Tibial nerve (tissue), 4 donors: ENCODE data around the gene CFAP65. TPM values are rescaled to one million over a fixed set of nuclear protein-coding genes. Genes with fewer than 3 reads are reported as not detected.

ENCODE experiments used
- DNase-seq, 2 donors: peaks; one replicate each; pipeline ENCODE4 v3.0.0-alpha.2; 2019; ENCODE audit warnings: low spot score in 2 of 2
- H3K27ac ChIP-seq, 4 donors: fragments of 200-600 bp; sonication (generic) in 3 of 4; one replicate each; pipeline ENCODE4 v1.5.1; 2017 to 2019; ENCODE audit warnings: mild to moderate bottlenecking in 1 of 4
- H3K27me3 ChIP-seq, 2 donors: fragments of 200-600 bp; sonication (generic) in 1 of 2; one replicate each; pipeline versions ENCODE4 v1.5.1 to v1.6.0; 2017 to 2019
- H3K36me3 ChIP-seq, 3 donors: fragments of 200-600 bp; sonication (generic); one replicate each; pipeline ENCODE4 v1.5.1; 2018 to 2019
- H3K4me1 ChIP-seq, 4 donors: fragments of 200-600 bp; sonication (generic) in 3 of 4; one replicate each; pipeline ENCODE4 v1.5.1; 2017 to 2019
- H3K4me3 ChIP-seq, 4 donors: fragments of 200-600 bp; sonication (generic) in 3 of 4; one replicate each; pipeline ENCODE4 v1.5.1; 2017 to 2019; ENCODE audit warnings: mild to moderate bottlenecking in 1 of 4, moderate library complexity in 1 of 4
- H3K9me3 ChIP-seq, 4 donors: fragments of 200-600 bp; sonication (generic) in 3 of 4; one replicate each; pipeline ENCODE4 v1.5.1; 2017 to 2019
- EP300 ChIP-seq, 2 donors: sonication (generic); formaldehyde crosslinking; IDR thresholded peaks; one replicate each; pipeline ENCODE4 v1.6.1; 2017; ENCODE audit warnings: antibody characterized with exemption in 2 of 2, mild to moderate bottlenecking in 1 of 2
- POLR2A ChIP-seq, 2 donors: fragments of 450-650 bp; IDR thresholded peaks; one replicate each; pipeline ENCODE4 v1.6.1; 2017; ENCODE audit warnings: antibody characterized with exemption in 2 of 2, mild to moderate bottlenecking in 2 of 2, moderate library complexity in 2 of 2
- WGBS, 2 donors: methylation state at CpG; one replicate each; pipeline ENCODE4 v1.1.5; 2018; 5-methylcytosine and 5-hydroxymethylcytosine counted together
- total RNA-seq, 4 donors: library from RNA; depleted of rRNA; stranded (reverse); fragments of >200 nt; gene quantifications; one replicate each; pipeline ENCODE4 v1.1.0, GENCODE V29; 2016
- TF ChIP-seq, protein P1 (sequence below), 5 experiments: fragments of 200-600 bp in 3 of 5; fragments of 450-650 bp in 2 of 5; sonication (generic) in 3 of 5; IDR thresholded peaks; one replicate each; pipeline ENCODE4 v1.5.1; 2016 to 2019; ENCODE audit warnings: antibody characterized with exemption in 5 of 5, mild to moderate bottlenecking in 3 of 5, moderate library complexity in 2 of 5

CFAP65 gene
- total RNA-seq, 4 donors from 2014 or later: not detected

DNA sequence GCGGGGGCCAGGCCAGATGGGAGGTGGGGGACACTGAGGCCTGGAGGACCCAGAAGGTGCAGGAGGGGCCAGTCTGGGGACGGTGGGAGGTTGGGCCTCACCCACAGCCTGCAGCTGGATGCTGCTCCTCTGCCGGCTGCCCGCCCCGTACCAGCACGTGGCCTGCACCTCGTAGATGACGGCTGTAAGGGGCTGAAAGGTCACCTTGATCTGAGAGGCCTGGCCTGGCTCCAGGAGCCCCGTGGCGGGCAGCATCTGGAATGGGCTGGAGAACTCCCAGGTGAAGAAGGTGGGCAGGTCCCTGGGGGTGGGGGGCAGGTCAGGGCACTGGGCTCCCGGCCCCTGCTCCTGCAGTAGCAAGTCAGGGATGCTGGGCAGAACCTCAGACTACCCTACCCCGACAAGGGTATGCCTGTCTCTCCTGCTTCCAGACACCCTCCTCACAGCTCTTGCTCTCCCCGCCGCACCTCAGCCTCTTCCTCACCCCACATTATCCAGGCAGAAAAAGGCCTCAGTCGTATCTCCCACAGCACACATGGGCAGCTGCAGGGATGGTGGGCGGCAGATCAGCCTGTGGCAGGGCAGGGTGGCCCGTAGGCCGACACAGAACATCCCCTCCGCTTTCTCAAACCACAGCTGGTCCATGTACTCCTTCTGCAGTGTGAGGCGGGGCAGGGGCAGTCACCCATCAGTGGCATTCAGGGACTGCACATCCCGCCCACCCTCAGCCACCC lies 10.1 kb downstream of the CFAP65 start:
- TF ChIP-seq POLR2A (IDR thresholded peaks at IDR 0.05): no peak
- no peak for TF ChIP-seq EP300 (IDR thresholded peaks at IDR 0.05)
- TF ChIP-seq, protein P1, sequence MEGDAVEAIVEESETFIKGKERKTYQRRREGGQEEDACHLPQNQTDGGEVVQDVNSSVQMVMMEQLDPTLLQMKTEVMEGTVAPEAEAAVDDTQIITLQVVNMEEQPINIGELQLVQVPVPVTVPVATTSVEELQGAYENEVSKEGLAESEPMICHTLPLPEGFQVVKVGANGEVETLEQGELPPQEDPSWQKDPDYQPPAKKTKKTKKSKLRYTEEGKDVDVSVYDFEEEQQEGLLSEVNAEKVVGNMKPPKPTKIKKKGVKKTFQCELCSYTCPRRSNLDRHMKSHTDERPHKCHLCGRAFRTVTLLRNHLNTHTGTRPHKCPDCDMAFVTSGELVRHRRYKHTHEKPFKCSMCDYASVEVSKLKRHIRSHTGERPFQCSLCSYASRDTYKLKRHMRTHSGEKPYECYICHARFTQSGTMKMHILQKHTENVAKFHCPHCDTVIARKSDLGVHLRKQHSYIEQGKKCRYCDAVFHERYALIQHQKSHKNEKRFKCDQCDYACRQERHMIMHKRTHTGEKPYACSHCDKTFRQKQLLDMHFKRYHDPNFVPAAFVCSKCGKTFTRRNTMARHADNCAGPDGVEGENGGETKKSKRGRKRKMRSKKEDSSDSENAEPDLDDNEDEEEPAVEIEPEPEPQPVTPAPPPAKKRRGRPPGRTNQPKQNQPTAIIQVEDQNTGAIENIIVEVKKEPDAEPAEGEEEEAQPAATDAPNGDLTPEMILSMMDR (IDR thresholded peaks at IDR 0.05): no peak
- peaks cover 0 to 32% of the 10 kb centered on the region in 2 donors for H3K27me3 ChIP-seq
- no peak overlapping the region for H3K27ac ChIP-seq
- no peaks in the 10 kb centered on the region for H3K36me3 ChIP-seq
- no peaks in the 10 kb centered on the region for H3K9me3 ChIP-seq
- H3K4me3 ChIP-seq: no peak overlapping the region
- H3K4me1 ChIP-seq: peaks cover 0 to 2% (median 0%) of the 10 kb centered on the region in 4 donors
- 64 to 70% methylated on average over 21 of the region's 21 CpGs for WGBS, 2 donors
- no peak for DNase-seq

DNA sequence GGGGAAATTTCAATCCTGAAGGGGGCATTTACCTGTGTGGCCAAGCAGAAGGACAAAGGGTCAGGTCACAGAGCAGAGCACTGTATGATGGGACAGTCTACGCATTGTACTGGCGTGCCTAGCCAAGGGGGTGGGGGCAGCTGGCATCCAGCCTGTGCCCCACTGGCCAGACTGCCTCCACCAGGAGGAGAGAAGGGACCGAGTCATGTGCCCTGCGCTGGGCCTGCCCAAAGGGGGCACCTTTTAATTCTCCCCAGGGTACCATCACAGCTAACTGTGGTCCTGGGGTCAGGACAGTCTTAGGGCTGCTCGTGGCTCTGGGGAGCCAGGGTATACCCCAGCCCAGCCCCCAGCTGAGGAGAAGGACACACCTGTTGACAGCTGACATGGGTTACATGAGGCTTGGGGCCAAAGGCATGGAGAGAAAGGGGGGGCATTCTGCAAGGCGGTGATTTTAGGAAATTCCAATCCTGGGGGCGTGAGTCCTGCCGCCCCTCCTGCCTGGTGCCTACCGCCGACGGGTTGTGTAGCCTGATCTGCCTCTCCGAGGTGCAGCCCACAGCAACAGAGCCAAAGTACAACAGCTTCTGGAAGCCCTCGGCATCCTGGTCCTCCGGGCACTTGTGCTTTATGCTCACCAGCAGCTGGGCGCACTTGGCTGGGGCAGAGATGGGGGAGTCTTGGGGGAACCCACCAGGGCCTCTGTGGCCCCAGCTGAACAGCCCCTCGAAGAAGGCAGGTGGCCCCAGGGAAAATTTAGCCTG lies 11.0 kb downstream of the CFAP65 start:
- peaks cover 0 to 32% of the 10 kb centered on the region in 2 donors for H3K27me3 ChIP-seq
- no peaks in the 10 kb centered on the region for H3K36me3 ChIP-seq
- no peak overlapping the region for H3K4me3 ChIP-seq
- TF ChIP-seq POLR2A (IDR thresholded peaks at IDR 0.05) (no peak), EP300 (IDR thresholded peaks at IDR 0.05) (no peak)
- TF ChIP-seq, protein P1 (IDR thresholded peaks at IDR 0.05): no peak
- WGBS, 2 donors: 81 to 84% methylated on average over 13 to 14 of the region's 16 CpGs
- DNase-seq: no peak
- H3K9me3 ChIP-seq: no peaks in the 10 kb centered on the region
- H3K27ac ChIP-seq: no peak overlapping the region
- peaks cover 0 to 10% (median 0%) of the 10 kb centered on the region in 4 donors for H3K4me1 ChIP-seq

DNA sequence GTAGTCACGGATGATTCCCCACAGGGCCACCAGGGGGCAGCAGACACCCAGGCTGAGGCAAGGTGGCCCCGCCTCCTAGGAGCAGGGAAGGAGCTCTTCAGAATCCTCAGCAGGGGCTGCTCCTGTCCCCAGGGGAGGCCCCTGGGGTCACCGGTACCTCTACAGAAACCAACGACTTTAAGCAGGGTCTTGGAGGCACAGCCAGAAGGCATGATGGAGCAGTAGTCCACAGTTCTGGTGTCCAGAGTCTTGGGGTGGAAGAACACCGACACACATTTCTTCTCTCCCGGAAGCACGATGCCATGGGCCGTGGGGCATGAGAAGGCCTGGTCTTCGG lies 11.5 kb downstream of the CFAP65 start:
- H3K4me3 ChIP-seq: no peak overlapping the region
- H3K4me1 ChIP-seq: peaks cover 0 to 14% (median 0%) of the 10 kb centered on the region in 4 donors
- TF ChIP-seq POLR2A (IDR thresholded peaks at IDR 0.05) (no peak), EP300 (IDR thresholded peaks at IDR 0.05) (no peak)
- TF ChIP-seq, protein P1 (IDR thresholded peaks at IDR 0.05): peak; percentile 87 to 96 (median 94)
- no peak overlapping the region for H3K27ac ChIP-seq
- no peaks in the 10 kb centered on the region for H3K9me3 ChIP-seq
- peaks cover 0 to 32% of the 10 kb centered on the region in 2 donors for H3K27me3 ChIP-seq
- DNase-seq: peak; percentile 67 to 76
- WGBS, 2 donors: 33 to 46% methylated on average over 9 of the region's 9 CpGs
- no peaks in the 10 kb centered on the region for H3K36me3 ChIP-seq

DNA sequence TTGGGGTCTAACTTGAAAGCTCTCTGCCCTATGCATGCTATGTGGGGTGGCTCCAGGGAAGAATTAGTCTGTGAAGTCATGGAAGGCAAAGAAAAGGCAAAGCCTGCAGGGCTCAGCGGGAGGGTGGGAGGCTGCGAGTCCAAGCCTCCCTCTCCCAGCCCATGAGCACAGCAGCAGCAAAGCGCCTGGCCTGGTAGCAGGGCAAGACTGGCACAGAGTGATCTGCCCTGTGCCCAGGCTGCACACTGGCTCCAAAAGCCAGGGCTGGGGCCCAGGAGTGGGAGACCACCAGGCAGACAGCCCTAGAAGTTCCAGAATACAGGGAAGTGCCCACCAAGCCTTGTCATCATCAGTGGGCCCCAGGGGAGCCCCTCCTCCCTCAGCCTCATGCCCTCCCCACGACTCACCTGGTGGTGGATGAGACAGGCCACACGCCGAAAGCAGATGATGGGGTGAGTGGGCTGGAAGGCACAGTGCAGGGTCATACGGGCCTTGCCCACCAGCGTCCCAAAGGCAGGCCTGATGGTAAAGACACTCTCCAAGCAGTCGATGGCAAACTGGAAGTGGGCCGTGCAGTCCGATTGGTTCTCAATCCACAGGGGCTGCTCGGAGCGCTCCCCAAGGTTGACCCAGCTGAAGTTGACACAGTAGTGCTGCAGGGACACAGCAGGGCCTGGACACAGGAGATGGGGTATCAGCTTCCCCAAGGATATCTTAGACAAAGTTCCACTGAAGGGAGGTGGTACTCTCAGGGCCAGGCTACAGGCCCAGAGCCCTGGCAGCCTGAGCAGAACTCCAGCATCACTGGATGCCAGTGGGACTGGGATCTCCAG lies 12.1 kb downstream of the CFAP65 start:
- Histone ChIP-seq H3K36me3 (no peaks in the 10 kb centered on the region), H3K4me1 (peaks cover 0 to 17% (median 0%) of the 10 kb centered on the region in 4 donors), H3K27me3 (peaks cover 0 to 32% of the 10 kb centered on the region in 2 donors), H3K27ac (no peak overlapping the region), H3K9me3 (no peaks in the 10 kb centered on the region), H3K4me3 (no peak overlapping the region)
- 77 to 84% methylated on average over 13 of the region's 13 CpGs for WGBS, 2 donors
- TF ChIP-seq, protein P1 (IDR thresholded peaks at IDR 0.05): no peak
- TF ChIP-seq POLR2A (IDR thresholded peaks at IDR 0.05) (no peak), EP300 (IDR thresholded peaks at IDR 0.05) (no peak)
- no peak for DNase-seq
